ENCODE data around the gene ITGB1. TPM values are rescaled to one million over a fixed set of nuclear protein-coding genes. Genes with fewer than 3 reads are reported as not detected.
"Not testable (repeated sequence)": the region's sequence is repeated elsewhere in the genome, so short reads cannot be mapped to it uniquely, and the experiment has no call there.

Gene ITGB1
- total and polyA plus RNA-seq, 2 experiments from 2014 or later = 317 to 439 TPM

DNA sequence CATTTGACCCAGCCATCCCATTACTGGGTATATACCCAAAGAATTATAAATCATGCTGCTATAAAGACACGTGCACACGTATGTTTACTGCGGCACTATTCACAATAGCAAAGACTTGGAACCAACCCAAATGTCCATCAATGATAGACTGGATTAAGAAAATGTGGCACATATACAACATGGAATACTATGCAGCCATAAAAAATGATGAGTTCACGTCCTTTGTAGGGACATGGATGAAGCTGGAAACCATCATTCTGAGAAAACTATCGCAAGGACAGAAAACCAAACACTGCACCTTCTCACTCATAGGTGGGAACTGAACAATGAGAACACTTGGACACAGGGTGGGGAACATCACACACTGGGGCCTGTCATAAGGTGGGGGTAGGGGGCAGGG, 40.2 kb downstream of the ITGB1 start:
- not testable (repeated sequence) for H3F3A ChIP-seq (replicated peaks; ENCODE audit: low read depth); H3K9me3 Mint-ChIP-seq; H3K27ac Mint-ChIP-seq; H3K27me3 ChIP-seq (ENCODE audit: insufficient read depth); H3K4me3 Mint-ChIP-seq; H3K4me1 Mint-ChIP-seq; ATAC-seq; DNase-seq (ENCODE audit: low spot score); H3K27me3 Mint-ChIP-seq (ENCODE audit: insufficient read depth, low read depth, poor library complexity); H3K4me3 ChIP-seq; H3K9me2 ChIP-seq (ENCODE audit: insufficient read depth); H3K4me1 ChIP-seq (ENCODE audit: insufficient read depth); H2AFZ ChIP-seq; H3K27ac ChIP-seq (ENCODE audit: low read depth); H3K4me2 ChIP-seq
- Histone ChIP-seq H3K79me2 (replicated peaks; ENCODE audit: insufficient read depth) (peaks cover 82% of the 10 kb centered on the region), H4K20me1 (replicated peaks; ENCODE audit: insufficient read depth) (0 out of 2 replicates have a peak, but pooled peaks cover 10% of the 10 kb centered on the region), H3K36me3 (ENCODE audit: insufficient read depth) (peaks cover 70% of the 10 kb centered on the region)
- peaks cover 95% of the 10 kb centered on the region for H3K36me3 Mint-ChIP-seq (ENCODE audit: low read depth)

DNA sequence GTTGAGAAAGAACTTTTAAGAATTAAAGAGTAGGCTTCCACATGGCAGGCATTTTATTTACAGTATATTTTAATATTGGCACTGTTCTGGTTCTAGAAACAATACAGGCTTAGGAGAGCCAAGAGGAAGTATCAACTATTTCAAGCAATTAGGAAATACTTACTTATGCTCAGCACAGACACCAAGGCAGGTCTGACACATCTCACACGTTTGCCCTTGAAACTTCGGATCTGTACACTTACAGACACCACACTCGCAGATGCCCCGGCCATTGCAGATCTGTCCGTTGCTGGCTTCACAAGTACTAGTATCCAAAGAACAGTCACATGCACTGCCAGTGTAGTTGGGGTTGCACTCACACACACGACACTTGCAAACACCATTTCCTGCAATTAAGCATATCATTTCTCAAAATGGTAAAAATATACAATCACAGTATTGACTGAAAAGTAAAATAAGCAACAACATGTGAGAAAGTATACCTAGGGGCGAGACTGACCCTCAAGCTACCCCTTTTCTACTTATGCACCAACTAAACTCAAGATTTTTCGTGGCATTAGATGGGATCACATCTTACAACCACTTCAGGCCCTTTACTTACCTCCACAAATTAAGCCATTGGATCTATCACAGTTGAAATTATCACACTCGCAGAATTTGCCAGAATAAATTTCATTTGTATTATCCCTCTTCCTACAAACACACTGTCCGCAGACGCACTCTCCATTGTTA, 46.6 kb downstream of the ITGB1 start:
- ATAC-seq = no peak
- H3K4me2 ChIP-seq = no peak overlapping the region
- no peaks in the 10 kb centered on the region for H3K9me2 ChIP-seq (ENCODE audit: insufficient read depth)
- H4K20me1 ChIP-seq (replicated peaks; ENCODE audit: insufficient read depth) = no peaks in the 10 kb centered on the region
- no peak overlapping the region for H3K27ac Mint-ChIP-seq
- H3K79me2 ChIP-seq (replicated peaks; ENCODE audit: insufficient read depth) = peaks cover 33% of the 10 kb centered on the region
- H3K27me3 ChIP-seq (ENCODE audit: insufficient read depth) = no peaks in the 10 kb centered on the region
- no peak overlapping the region for H3K27ac ChIP-seq (ENCODE audit: low read depth)
- 0 out of 2 replicates have a peak, but pooled peaks cover 3% of the 10 kb centered on the region for H3F3A ChIP-seq (replicated peaks; ENCODE audit: low read depth)
- H3K27me3 Mint-ChIP-seq (ENCODE audit: insufficient read depth, low read depth, poor library complexity) = peaks cover 2% of the 10 kb centered on the region
- no peak overlapping the region for H2AFZ ChIP-seq
- no peak for DNase-seq (ENCODE audit: low spot score)
- no peak overlapping the region for H3K4me3 Mint-ChIP-seq
- no peaks in the 10 kb centered on the region for H3K4me1 ChIP-seq (ENCODE audit: insufficient read depth)
- H3K4me3 ChIP-seq = no peak overlapping the region
- peaks cover 64% of the 10 kb centered on the region; the same call in 1 of the 2 replicates for H3K36me3 ChIP-seq (ENCODE audit: insufficient read depth)
- no peaks in the 10 kb centered on the region for H3K9me3 Mint-ChIP-seq
- peaks cover 89% of the 10 kb centered on the region for H3K36me3 Mint-ChIP-seq (ENCODE audit: low read depth)
- no peaks in the 10 kb centered on the region for H3K4me1 Mint-ChIP-seq
- TF ChIP-seq, protein P1, sequence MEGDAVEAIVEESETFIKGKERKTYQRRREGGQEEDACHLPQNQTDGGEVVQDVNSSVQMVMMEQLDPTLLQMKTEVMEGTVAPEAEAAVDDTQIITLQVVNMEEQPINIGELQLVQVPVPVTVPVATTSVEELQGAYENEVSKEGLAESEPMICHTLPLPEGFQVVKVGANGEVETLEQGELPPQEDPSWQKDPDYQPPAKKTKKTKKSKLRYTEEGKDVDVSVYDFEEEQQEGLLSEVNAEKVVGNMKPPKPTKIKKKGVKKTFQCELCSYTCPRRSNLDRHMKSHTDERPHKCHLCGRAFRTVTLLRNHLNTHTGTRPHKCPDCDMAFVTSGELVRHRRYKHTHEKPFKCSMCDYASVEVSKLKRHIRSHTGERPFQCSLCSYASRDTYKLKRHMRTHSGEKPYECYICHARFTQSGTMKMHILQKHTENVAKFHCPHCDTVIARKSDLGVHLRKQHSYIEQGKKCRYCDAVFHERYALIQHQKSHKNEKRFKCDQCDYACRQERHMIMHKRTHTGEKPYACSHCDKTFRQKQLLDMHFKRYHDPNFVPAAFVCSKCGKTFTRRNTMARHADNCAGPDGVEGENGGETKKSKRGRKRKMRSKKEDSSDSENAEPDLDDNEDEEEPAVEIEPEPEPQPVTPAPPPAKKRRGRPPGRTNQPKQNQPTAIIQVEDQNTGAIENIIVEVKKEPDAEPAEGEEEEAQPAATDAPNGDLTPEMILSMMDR (conservative IDR thresholded peaks at IDR 0.05; ENCODE audit: low read depth in 2 of 2) = no peak
- TF ChIP-seq, protein P2, sequence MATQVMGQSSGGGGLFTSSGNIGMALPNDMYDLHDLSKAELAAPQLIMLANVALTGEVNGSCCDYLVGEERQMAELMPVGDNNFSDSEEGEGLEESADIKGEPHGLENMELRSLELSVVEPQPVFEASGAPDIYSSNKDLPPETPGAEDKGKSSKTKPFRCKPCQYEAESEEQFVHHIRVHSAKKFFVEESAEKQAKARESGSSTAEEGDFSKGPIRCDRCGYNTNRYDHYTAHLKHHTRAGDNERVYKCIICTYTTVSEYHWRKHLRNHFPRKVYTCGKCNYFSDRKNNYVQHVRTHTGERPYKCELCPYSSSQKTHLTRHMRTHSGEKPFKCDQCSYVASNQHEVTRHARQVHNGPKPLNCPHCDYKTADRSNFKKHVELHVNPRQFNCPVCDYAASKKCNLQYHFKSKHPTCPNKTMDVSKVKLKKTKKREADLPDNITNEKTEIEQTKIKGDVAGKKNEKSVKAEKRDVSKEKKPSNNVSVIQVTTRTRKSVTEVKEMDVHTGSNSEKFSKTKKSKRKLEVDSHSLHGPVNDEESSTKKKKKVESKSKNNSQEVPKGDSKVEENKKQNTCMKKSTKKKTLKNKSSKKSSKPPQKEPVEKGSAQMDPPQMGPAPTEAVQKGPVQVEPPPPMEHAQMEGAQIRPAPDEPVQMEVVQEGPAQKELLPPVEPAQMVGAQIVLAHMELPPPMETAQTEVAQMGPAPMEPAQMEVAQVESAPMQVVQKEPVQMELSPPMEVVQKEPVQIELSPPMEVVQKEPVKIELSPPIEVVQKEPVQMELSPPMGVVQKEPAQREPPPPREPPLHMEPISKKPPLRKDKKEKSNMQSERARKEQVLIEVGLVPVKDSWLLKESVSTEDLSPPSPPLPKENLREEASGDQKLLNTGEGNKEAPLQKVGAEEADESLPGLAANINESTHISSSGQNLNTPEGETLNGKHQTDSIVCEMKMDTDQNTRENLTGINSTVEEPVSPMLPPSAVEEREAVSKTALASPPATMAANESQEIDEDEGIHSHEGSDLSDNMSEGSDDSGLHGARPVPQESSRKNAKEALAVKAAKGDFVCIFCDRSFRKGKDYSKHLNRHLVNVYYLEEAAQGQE (IDR thresholded peaks at IDR 0.05; ENCODE audit: unreplicated experiment) = no peak
- no peak for TF ChIP-seq ZNF114 (CRISPR knock-in tag; IDR thresholded peaks at IDR 0.05)
- TF ChIP-seq STAT1 (IDR thresholded peaks at IDR 0.05; ENCODE audit: unreplicated experiment) = no peak
- TF ChIP-seq, protein P3, sequence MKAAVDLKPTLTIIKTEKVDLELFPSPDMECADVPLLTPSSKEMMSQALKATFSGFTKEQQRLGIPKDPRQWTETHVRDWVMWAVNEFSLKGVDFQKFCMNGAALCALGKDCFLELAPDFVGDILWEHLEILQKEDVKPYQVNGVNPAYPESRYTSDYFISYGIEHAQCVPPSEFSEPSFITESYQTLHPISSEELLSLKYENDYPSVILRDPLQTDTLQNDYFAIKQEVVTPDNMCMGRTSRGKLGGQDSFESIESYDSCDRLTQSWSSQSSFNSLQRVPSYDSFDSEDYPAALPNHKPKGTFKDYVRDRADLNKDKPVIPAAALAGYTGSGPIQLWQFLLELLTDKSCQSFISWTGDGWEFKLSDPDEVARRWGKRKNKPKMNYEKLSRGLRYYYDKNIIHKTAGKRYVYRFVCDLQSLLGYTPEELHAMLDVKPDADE (IDR thresholded peaks at IDR 0.05) = no peak
- no peak for TF ChIP-seq CREB1 (CRISPR knock-in tag; IDR thresholded peaks at IDR 0.05; ENCODE audit: low read depth)
- no peak for TF ChIP-seq EZH2phosphoT487 (IDR thresholded peaks at IDR 0.05; ENCODE audit: unreplicated experiment)
- no peak for TF ChIP-seq NANOG (IDR thresholded peaks at IDR 0.05; ENCODE audit: borderline replicate concordance)
- TF ChIP-seq POLR2AphosphoS5 (IDR thresholded peaks at IDR 0.05; ENCODE audit: low read depth) = no peak
